ENCODE data around the gene TRMT13.
A peak's percentile ranks its signal among the peaks of the same experiment; 100 is the strongest.

TRMT13 gene, protein sequence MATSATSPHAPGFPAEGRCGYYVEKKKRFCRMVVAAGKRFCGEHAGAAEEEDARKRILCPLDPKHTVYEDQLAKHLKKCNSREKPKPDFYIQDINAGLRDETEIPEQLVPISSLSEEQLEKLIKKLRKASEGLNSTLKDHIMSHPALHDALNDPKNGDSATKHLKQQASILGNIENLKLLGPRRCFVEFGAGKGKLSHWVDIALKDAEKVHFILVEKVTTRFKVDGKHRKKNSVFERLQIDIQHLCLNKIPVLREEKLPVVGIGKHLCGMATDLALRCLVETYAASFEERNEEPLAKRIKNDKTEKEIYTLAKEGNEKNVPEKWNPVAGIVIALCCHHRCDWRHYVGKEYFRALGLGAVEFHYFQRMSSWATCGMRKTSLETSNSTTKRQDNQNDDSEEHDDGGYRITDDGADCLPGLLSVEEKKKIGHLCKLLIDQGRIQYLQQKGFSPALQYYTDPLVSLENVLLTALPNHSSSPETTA

DNA sequence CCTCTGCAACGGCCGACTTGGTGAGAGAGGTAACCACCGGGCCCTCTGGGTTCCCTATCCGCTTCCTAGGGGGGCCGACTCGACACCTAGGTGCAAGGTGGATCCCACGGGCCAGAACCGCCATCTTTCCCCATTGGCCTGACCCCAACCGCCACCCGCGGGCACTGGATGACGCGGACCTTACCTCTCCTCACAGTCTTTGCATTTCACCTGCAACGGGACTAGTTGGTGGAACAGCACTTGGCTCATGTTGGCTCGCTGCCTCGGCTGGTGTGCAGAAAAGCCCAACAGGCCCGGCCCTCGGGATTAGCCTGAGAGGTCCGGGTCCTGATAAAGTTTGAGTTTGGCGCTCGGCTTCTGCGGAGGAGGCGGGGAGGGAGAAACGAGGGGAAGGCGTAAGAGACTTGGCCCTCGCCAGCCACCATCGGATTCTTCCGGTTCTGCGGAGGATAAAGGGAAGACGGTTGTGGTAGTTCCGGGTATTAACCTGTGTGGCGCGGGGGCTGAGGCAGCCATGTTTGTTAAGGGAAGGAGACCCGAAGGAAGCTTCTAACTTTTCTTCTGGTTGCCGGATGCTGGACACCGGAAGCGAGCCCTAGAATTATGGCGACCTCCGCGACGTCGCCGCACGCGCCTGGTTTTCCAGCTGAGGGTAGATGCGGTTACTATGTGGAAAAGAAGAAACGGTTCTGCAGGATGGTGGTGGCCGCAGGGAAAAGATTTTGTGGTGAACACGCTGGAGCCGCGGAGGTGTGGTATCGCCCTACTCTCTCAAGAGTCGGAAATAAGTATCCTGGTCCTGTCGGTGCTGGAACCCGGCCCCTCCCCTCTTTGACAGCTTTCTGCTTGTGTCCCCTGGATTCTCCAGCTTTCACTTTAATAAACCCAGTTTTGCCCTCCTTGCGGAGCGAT lies at the start of gene TRMT13, which contains the start of gene SASS6:
Gene TRMT13, plus strand, starts transcription at position 598 of the 912 bp plus-strand sequence. Its CDS starts 6 bp downstream, at position 604.
Gene SASS6, minus strand, starts transcription at position 365 of the 912 bp plus-strand sequence. Its CDS starts 116 bp downstream, at position 249.
- DNase-seq (ENCODE audit: low read depth in 3 of 3) = peak; percentile 85 to 93 (median 86)

DNA sequence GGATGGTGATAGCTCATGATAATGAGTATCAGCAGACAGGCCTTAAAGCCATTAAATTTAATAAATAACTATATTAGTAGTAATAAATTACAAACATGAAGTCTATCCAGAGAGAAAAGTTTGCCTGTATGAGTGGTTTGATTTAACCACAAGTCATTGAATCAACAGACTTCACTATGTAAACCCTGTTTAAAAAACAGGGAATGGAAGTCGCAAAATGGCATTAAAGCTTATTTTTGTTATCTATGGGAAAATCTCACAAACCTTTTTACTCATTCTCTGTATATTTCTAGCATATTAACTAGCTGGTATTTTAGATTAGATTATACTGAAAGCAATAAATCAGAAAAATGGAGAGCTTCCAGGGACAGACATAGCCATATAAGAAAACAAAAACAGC lies 45.6 kb upstream of the TRMT13 start:
- DNase-seq (ENCODE audit: low read depth in 3 of 3) = no peak

DNA sequence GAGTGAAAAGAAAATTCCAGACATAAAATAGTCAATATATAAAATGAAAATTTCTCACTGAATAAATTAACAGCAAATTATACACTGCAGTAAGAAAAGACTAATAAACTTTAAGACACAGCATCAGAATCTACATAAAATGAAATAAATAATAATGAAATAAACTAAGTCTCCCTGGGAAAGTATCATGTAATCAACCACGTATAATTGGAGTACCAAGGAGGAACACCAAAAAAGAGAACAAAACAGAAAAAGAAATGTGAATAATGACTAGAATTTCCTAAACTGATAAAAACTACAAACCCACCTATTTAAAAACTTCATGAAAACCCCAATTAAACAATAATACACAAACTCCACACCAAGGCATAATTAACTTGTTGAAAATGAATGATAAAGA lies 43.9 kb upstream of the TRMT13 start:
- no peak for DNase-seq (ENCODE audit: low read depth in 3 of 3)

DNA sequence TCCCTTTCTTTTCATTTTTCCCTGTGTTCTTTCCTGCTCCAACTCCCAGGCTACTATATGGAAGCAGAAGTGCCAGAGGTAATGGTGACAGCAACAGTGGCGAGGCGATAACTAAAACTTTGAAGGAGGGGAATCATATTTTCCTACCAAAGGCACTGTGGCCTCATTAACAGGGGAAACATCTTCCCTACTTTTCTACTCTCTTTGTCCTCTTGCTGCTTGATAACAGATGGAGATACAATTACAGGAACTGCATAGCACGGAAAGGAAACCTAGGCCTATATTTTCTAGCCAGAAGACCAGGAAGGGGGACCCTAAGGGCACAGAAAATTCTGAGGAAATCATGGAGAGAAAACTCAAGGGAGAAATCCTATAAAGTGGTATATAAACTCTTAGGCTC lies 42.5 kb upstream of the TRMT13 start:
- DNase-seq (ENCODE audit: low read depth in 3 of 3) = no peak

DNA sequence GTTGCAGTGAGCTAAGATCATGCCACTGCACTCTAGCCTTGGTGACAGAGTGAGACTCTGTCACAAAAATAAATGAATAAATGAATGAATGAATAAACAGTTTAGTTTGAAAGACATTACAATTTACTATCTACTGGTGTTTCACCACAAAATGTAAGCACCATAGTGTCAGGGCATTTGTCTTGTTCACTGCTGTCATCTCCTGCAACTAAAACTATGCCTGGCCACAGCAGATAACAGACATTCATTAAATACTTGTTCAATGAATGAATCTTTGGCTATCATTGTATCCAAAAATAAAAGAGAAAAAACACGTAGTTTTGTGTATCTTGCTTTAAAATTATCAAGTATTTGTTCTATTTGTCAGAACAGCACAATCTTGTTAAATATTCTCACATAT lies 32.8 kb upstream of the TRMT13 start:
- DNase-seq (ENCODE audit: low read depth in 3 of 3) = no peak

DNA sequence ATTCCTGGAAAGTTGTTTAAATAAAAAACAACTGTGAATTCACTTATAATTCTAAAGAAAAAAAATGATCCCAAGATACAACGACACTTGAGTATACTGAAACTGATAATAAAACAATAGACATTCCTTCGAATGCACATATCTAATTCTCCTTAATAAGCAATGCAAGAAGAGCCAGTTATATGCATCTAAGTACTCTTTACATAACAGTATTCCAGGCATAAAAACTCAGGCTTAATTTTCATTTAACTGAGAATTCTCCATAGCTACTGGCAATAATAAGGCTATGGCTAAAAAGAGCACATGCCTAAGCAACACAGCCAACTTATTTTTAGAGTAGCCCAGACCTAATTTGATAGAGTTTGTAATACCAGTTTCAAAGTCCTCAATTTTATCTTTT lies 31.4 kb upstream of the TRMT13 start:
- DNase-seq (ENCODE audit: low read depth in 3 of 3) = no peak

DNA sequence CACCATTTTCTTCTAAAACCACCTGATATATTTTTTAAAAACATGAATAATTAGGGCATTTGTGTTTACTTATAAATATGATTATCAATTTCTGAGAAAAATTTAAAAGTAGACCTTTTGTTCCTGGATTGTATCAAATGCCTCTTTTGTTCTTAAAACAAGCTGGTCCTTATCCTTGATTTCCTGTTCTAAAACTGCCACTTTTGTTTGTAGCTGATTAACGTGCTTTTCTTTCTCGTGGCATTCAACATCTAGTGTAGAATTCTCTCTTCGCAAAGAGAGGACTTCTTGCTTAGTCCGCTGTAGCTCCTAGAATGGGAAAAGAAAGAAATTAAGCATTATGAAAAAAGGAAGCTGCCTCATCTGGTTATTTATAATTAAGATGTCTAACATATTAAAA lies 25.3 kb upstream of the TRMT13 start:
- no peak for DNase-seq (ENCODE audit: low read depth in 3 of 3)

DNA sequence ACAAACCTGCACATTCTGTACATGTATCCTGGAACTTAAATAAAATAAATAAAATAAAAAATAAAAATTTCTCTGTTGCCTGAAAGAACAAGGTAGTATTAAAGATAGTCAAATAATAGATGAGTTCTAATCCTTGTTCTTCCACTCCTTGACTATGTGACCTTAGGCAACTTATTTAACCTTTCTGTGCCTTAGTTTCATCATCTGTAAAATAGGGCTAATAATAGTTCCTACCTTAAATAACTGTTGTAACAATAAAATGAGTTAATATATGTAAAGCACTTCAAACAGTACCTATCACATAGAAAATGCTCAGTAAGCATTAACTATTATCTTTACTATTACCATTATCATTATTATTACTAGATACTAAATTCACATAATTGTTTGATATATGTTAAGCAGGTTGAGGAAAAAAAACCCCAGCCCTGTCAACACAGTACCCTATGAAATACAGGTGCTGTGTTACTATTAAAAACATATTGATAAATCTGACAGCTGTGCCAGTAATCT lies 23.4 kb upstream of the TRMT13 start:
- no peak for DNase-seq (ENCODE audit: low read depth in 3 of 3)

DNA sequence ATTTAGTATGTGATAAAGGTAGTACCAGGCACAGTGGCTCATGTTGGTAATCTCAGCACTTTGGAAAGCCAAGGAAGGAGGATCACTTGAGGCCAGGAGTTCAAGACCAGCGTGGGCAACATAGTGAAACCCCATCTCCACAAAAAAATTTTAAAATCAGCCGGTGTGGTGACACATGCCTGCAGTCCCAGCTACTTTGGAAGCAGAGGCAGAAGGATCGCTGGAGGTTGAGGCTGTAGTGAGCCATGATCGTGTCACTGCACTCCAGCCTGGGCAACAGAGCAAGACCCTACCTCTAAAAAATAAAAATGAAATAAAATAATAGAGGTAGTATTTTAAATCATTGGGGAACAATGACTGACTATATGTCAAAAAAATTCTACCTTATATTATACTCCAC lies 17.4 kb upstream of the TRMT13 start:
- DNase-seq (ENCODE audit: low read depth in 3 of 3) = no peak

DNA sequence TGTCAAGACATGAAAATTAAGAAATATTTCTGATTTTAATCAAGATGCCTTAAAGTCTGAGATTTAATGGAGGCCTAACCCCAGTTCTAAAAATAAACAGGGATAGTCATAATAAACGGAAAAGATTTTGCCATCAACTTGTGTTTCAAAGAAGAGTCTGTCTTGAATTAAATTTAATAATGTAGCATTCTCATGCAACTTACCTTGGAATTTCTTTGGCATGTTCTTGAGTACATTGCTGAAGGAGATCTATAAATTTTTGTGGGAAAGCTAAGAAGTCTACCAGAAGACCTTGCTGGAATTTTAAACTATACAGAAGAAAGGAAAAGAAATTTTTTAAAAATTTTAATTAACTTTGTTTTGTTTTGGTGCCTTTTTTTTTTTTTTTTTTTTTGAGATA lies 10.8 kb upstream of the TRMT13 start:
- DNase-seq (ENCODE audit: low read depth in 3 of 3) = no peak

DNA sequence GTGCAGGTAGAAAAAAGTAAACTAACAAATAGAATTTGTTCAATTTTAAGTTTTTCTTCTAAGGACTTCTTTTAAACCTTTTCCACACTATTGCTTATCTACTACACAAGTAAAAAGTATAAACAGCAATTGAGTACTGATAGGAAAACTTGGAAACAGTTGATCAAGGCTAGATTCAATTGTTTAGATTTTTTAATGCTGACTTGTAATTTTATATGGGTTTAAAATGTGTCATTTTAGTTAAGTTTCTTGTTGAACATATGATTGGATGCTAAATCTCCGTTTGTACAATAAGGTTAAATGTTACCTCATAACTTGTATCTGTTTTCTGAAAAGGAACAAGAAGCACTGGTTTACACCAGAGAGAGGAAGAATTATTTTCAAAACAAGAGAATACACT lies 5.7 kb upstream of the TRMT13 start:
- no peak for DNase-seq (ENCODE audit: low read depth in 3 of 3)

DNA sequence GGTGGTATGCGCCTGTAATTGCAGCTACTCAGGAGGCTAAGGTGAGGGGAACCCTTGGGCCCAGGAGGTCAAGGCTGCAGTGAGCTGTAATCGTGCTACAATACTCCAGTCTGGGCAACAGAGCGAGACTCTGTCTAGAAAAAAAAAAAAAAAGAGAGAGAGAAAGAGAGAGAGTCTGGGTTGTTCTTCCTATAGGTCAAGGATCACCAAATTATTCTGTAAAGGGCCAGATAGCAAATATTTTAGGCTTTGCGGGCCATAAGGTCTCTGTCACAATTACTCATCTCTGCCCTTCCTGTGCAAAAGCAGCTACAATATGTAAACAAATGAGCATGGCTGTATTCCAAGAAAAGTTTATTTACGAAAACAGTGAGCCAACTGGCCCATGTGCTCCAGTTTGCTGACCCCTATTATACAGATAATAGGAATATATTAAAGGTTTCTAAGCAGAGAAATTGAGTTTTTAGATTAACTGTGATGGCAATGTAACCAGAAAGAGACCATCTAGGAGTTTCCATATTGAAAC lies 2.3 kb upstream of the TRMT13 start:
- DNase-seq (ENCODE audit: low read depth in 3 of 3) = no peak

DNA sequence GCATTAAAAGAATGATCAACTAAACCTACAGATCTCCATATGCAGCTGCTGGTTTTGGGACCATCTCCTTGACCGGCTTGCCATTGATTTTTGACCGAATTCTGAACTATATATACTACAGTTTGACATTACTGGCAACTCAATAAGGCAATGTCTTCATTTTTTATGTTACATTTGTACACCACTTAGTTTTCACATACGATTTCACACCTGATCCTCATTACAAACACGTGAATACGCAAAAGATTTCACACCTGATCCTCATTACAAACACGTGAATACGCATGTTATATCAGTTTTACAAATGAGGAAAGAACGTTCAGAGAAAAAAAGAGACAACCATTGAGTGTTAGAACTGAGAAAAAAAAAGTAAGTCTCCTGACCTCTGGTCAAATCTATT lies 1.3 kb upstream of the TRMT13 start:
- no peak for DNase-seq (ENCODE audit: low read depth in 3 of 3)

DNA sequence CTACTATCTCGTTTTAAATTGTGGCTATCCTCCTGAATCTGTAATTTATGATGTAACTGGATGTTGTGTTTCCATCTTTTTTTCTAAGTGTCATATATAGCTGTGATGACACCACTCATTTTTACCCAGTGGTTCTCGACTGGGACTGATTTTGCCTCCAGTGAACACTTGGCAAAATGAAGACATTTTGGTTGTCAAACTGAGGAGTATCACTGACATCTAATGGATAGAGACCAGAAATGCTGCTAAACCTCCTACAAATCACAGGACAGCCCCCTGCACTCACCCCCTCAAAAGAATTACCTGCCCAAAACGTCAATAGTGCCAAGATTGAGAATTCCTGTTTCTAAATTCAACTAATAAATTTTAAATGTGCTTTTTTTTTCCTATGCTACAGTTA lies 1.9 kb downstream of the TRMT13 start:
- no peak for DNase-seq (ENCODE audit: low read depth in 3 of 3)

DNA sequence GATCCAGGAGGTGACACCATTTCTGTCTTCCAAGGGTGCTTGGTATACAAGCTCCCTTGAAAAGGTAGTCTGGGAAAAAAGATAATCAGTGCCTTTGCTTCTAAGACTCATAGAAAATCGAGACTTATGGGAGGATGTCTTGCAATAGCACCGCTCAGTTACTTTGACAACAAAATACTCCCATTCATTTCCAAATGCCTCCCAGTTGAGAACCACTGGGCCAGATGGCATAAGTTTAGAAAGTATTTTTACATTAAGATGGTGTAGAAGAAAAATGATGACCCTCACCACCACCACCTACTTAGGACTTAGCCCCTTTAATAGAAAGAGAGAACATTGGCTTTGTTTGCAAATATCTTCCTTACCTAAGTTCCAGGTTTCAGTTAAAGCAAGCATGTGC lies 4.6 kb downstream of the TRMT13 start:
- DNase-seq (ENCODE audit: low read depth in 3 of 3) = no peak

DNA sequence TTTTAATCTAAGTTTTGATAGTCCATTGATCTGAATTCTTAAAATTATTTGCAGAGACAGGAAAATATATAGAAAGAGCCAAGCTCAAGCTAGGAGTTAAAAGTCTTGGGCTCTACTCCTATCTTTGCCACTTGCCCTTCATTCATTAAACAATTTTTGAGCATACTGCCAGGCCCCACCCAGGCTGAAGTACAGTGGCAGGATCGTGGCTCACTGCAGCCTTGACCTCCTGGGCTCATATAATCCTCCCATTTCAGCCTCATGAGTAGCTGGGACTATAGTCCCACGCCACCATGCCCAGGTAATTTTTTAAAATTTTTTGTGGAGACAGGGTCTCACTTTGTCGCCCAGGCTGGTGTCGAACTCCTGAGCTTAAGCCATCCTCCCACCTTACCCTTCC lies 8.2 kb downstream of the TRMT13 start:
- DNase-seq (ENCODE audit: low read depth in 3 of 3) = no peak

DNA sequence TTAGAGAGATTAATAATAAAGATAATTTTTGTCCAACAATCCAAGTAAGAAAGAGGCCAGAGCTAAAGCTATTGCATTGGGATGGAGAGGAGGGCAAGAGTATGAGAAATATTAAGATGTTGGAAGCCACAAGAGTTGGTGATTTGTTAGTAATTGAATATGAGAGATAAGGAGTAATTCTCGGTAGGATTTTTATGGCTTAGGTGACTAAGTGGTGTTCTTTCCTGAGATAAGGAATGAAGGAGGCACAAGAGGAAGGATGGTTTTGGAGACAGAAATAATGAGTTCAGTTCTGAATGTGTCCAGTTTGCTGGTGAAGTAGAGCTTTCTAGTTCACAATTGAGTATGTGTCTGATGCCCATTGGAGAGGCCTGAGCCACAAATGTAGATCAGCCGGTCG lies 9.4 kb downstream of the TRMT13 start:
- no peak for DNase-seq (ENCODE audit: low read depth in 3 of 3)

DNA sequence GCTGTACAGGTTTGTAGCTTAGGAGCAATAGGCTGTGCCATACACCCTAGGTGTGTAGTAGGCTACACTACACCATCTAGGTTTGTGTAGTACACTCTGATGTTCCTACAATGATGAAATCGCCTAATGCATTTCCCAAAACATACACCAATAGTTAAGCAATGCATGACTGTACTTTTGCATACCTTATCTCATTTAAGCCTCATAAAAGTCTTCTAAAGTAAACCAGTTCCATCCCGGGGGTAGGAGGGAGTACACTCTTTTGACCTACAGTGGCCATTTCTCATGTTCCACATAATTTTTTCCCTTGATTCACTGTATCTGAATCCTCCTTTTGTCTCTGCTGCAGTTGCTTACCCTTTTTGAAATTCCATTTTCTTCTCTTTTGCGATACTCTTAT lies 12.2 kb downstream of the TRMT13 start:
- no peak for DNase-seq (ENCODE audit: low read depth in 3 of 3)

DNA sequence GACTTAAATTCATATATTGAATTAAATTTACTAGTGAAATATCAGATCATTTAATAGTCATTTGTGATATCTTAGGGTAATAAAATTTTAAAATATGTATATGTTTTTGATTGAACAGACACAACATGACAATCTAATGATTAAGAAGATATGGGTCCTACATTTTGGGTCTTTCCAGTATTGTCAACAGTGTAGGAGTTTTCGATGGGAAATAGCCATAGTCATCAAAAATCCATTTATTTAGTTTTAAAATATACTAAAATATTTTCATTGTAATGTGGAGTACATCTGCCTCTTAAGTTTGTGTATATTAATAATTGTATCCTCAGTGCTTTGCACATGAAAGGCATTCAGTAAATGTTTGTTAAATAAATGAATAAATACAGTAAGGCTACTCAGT lies 14.0 kb downstream of the TRMT13 start:
- no peak for DNase-seq (ENCODE audit: low read depth in 3 of 3)

DNA sequence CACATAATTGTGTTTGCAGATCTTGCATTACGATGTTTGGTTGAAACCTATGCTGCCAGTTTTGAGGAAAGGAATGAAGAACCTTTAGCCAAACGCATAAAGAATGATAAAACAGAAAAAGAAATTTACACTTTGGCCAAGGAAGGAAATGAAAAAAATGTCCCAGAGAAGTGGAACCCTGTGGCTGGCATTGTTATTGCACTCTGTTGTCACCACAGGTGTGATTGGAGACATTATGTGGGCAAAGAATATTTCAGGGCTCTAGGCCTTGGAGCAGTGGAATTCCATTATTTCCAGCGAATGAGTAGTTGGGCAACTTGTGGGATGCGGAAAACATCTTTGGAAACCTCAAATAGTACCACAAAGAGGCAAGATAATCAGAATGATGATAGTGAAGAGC lies 14.9 kb downstream of the TRMT13 start:
- DNase-seq (ENCODE audit: low read depth in 3 of 3) = no peak

DNA sequence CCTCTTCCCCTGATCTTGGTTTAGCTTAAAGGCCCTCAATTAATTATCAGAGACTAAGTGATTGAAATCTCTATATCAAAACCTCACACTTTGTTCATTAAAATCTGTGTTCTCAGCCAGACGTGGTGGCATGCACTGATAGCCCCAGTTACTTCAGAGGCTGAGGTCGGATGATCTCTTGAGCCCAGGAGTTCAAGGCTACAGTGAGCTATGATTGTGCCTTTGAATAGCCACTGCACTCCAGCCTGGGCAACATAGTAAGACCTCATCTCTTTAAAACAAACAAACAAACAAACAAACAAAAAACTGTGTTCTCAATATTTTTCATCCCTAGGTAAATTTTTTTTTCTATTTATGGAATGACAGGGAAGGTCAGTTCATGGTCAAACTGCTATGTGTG lies 18.7 kb downstream of the TRMT13 start:
- no peak for DNase-seq (ENCODE audit: low read depth in 3 of 3)

DNA sequence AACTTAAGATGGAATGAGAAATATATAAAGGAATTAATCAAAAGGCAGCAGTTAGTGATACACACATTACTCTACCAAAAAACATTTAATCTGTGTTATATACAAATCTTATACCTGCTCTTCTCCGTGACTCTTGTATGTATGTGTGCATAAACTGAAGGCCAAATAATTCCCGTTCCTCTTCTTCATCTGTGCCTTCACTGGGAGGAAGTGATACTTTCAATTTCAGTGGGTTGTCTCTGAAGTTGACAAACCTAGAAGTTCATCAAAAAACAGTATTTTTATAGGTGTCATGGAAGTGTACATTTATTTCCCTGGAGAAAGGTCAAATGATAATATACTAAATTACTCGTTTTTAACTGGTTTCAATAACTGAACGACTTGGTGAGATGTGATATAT lies 19.3 kb downstream of the TRMT13 start:
- DNase-seq (ENCODE audit: low read depth in 3 of 3) = no peak

All from stimulated activated CD4-positive, alpha-beta T cell treated with anti-CD3 and anti-CD28 coated beads, TNF-alpha, amount 100 ng/mL, for 48 hours (primary cell).